ENCODE measurements around the gene CUEDC2.

CUEDC2 gene

GRCh38 chr10:102453502-102453901, 21.1 kb upstream of the CUEDC2 start:
- Histone ChIP-seq H3K27me3 (ENCODE audit: low read length) (no peaks in the 10 kb centered on the region), H3K36me3 (ENCODE audit: low read length) (no peaks in the 10 kb centered on the region; the same call in 1 of the 2 replicates), H3K27ac (ENCODE audit: low read depth, low read length) (no peak overlapping the region), H4K20me1 (ENCODE audit: low read depth, low read length) (no peaks in the 10 kb centered on the region), H2AFZ (ENCODE audit: low read depth, low read length, severe bottlenecking) (no peak overlapping the region), H3K79me2 (ENCODE audit: insufficient read depth, low read length) (peaks cover 26% of the 10 kb centered on the region), H3K9ac (ENCODE audit: low read length) (no peak overlapping the region), H3F3A (ENCODE audit: insufficient read depth) (peaks cover 9% of the 10 kb centered on the region), H3K4me3 (ENCODE audit: insufficient read depth, low read length, poor library complexity, severe bottlenecking) (no peak overlapping the region), H3K4me2 (ENCODE audit: low read depth, low read length, poor library complexity, severe bottlenecking) (no peak overlapping the region), H3K9me2 (replicated peaks; ENCODE audit: insufficient read depth, low read length) (no peaks in the 10 kb centered on the region), H3K9me3 (ENCODE audit: insufficient read depth, low read length) (no peaks in the 10 kb centered on the region)
- TF ChIP-seq EZH2phosphoT487 (conservative IDR thresholded peaks at IDR 0.05; ENCODE audit: low read length) (no peak), CTCF (IDR thresholded peaks at IDR 0.05; ENCODE audit: insufficient read depth, low read length, poor library complexity, severe bottlenecking) (no peak)

GRCh38 chr10:102452672-102453340, 20.4 kb upstream of the CUEDC2 start:
- TF ChIP-seq CTCF (IDR thresholded peaks at IDR 0.05; ENCODE audit: insufficient read depth, low read length, poor library complexity, severe bottlenecking) (no peak), EZH2phosphoT487 (conservative IDR thresholded peaks at IDR 0.05; ENCODE audit: low read length) (no peak)
- Histone ChIP-seq H3K9me3 (ENCODE audit: insufficient read depth, low read length) (no peaks in the 10 kb centered on the region), H3K4me2 (ENCODE audit: low read depth, low read length, poor library complexity, severe bottlenecking) (no peak overlapping the region), H3K27me3 (ENCODE audit: low read length) (no peaks in the 10 kb centered on the region), H3K4me3 (ENCODE audit: insufficient read depth, low read length, poor library complexity, severe bottlenecking) (no peak overlapping the region), H4K20me1 (ENCODE audit: low read depth, low read length) (no peaks in the 10 kb centered on the region), H3K27ac (ENCODE audit: low read depth, low read length) (no peak overlapping the region), H3K36me3 (ENCODE audit: low read length) (no peaks in the 10 kb centered on the region; the same call in 1 of the 2 replicates), H3K79me2 (ENCODE audit: insufficient read depth, low read length) (peaks cover 26% of the 10 kb centered on the region), H3F3A (ENCODE audit: insufficient read depth) (peaks cover 8% of the 10 kb centered on the region), H3K9ac (ENCODE audit: low read length) (no peak overlapping the region), H2AFZ (ENCODE audit: low read depth, low read length, severe bottlenecking) (no peak overlapping the region), H3K9me2 (replicated peaks; ENCODE audit: insufficient read depth, low read length) (no peaks in the 10 kb centered on the region)

GRCh38 chr10:102451105-102451969, 19.0 kb upstream of the CUEDC2 start, which contains the start of gene C10orf95:
Gene C10orf95, minus strand, starts transcription at chr10:102451543. Its CDS starts 450 bp downstream, at chr10:102451093.
- Histone ChIP-seq H3K36me3 (ENCODE audit: low read length) (no peaks in the 10 kb centered on the region; the same call in 1 of the 2 replicates), H3K79me2 (ENCODE audit: insufficient read depth, low read length) (peaks cover 26% of the 10 kb centered on the region), H3K9ac (ENCODE audit: low read length) (peak within 1 kb of the TSS; percentile 97), H3K9me3 (ENCODE audit: insufficient read depth, low read length) (no peaks in the 10 kb centered on the region), H3K27ac (ENCODE audit: low read depth, low read length) (peak within 1 kb of the TSS; percentile 85), H2AFZ (ENCODE audit: low read depth, low read length, severe bottlenecking) (no peak within 1 kb of the TSS), H3F3A (ENCODE audit: insufficient read depth) (peaks cover 8% of the 10 kb centered on the region; the same call in 1 of the 2 replicates), H3K4me2 (ENCODE audit: low read depth, low read length, poor library complexity, severe bottlenecking) (peak within 1 kb of the TSS; percentile 94), H4K20me1 (ENCODE audit: low read depth, low read length) (no peaks in the 10 kb centered on the region), H3K27me3 (ENCODE audit: low read length) (no peaks in the 10 kb centered on the region), H3K9me2 (replicated peaks; ENCODE audit: insufficient read depth, low read length) (no peaks in the 10 kb centered on the region), H3K4me3 (ENCODE audit: insufficient read depth, low read length, poor library complexity, severe bottlenecking) (peak within 1 kb of the TSS; percentile 91)
- TF ChIP-seq CTCF (IDR thresholded peaks at IDR 0.05; ENCODE audit: insufficient read depth, low read length, poor library complexity, severe bottlenecking): no peak
- TF ChIP-seq EZH2phosphoT487 (conservative IDR thresholded peaks at IDR 0.05; ENCODE audit: low read length): no peak
